Keratinocyte (primary cell): ENCODE results near the gene NCOA3.

Experiments used
- CTCF ChIP-seq, 3 experiments: IDR thresholded peaks in 1 of 3; conservative IDR thresholded peaks in 1 of 3; optimal IDR thresholded peaks in 1 of 3; 2 replicates in 2 of 3; 3 replicates in 1 of 3; pipeline versions ENCODE3 to v1.5.1; 2011; ENCODE audit warnings: low read length in 3 of 3, mild to moderate bottlenecking in 3 of 3, moderate library complexity in 2 of 3, control low read depth in 1 of 3, inconsistent platforms in 1 of 3; ENCODE audit not compliant: insufficient read depth in 2 of 3; ENCODE audit errors: extremely low read depth in 1 of 3
- EZH2 ChIP-seq: IDR thresholded peaks from one replicate; pipeline ENCODE4 v1.6.1; 2012; ENCODE audit warnings: inconsistent platforms, mild to moderate bottlenecking, low read length, moderate library complexity

GRCh38 chr20:47480239-47480638 lies 21.4 kb upstream of the NCOA3 start:
- TF ChIP-seq CTCF (optimal IDR thresholded peaks at IDR 0.05 in 1 of 3, IDR thresholded peaks at IDR 0.05 in 1 of 3, conservative IDR thresholded peaks at IDR 0.05 in 1 of 3; ENCODE audit: extremely low read depth in 1 of 3, insufficient read depth in 2 of 3, low read length in 3 of 3) = no peak
- no peak for TF ChIP-seq EZH2
